Testis (tissue), 3 donors: ENCODE data around the gene BTBD6. TPM values are rescaled to one million over a fixed set of nuclear protein-coding genes. Genes with fewer than 3 reads are reported as not detected.

ENCODE experiments used
- DNase-seq: peaks from one replicate; pipeline ENCODE4 v3.0.0-alpha.2; 2019
- H3K27ac ChIP-seq, 2 donors: fragments of 200-600 bp; sonication (generic); one replicate each; pipeline ENCODE4 v1.5.1; 2019
- H3K27me3 ChIP-seq: fragments of 200-600 bp; sonication (generic); one replicate; pipeline ENCODE4 v1.5.1; 2019
- H3K36me3 ChIP-seq: fragments of 200-600 bp; sonication (generic); one replicate; pipeline ENCODE4 v1.5.1; 2017; ENCODE audit warnings: low read depth; ENCODE audit errors: missing control alignments
- H3K4me1 ChIP-seq: fragments of 200-600 bp; sonication (generic); one replicate; pipeline ENCODE4 v1.5.1; 2019
- H3K4me3 ChIP-seq, 2 donors: fragments of 200-600 bp; sonication (generic); one replicate each; pipeline ENCODE4 v1.5.1; 2017 to 2019
- H3K9me3 ChIP-seq: fragments of 200-600 bp; sonication (generic); one replicate; pipeline ENCODE4 v1.5.1; 2017
- POLR2A ChIP-seq: fragments of 450-650 bp; IDR thresholded peaks from one replicate; pipeline ENCODE4 v1.6.1; 2017; ENCODE audit warnings: antibody characterized with exemption, mild to moderate bottlenecking, moderate library complexity
- WGBS, 2 donors: methylation state at CpG; one replicate each; pipeline ENCODE4 v1.1.5; 2018; 5-methylcytosine and 5-hydroxymethylcytosine counted together
- intact Hi-C: fragments of 100-400 bp; cut with DNase I; formaldehyde crosslinking; loops from one replicate; pipeline ENCODE4 v1.15.1; 2023; ENCODE audit warnings: low total_unique reads
- polyA plus RNA-seq: library from polyadenylated mRNA; stranded (reverse); fragments of 350-450 nt; fragmentation: Illumina TruSeq; extraction: RNeasy Lipid Tissue Mini Kit (QIAGEN cat#74804); gene quantifications from one replicate; pipeline ENCODE4 v1.2.3, GENCODE V29; 2014; ENCODE audit warnings: low read depth, low replicate concordance; ENCODE audit not compliant: insufficient read depth
- total RNA-seq, 2 donors: library from RNA; depleted of rRNA; stranded (reverse); fragments of >200 nt; gene quantifications; one replicate each; pipeline ENCODE4 v1.2.3, GENCODE V29; 2016
- TF ChIP-seq, protein P1 (sequence below), 3 experiments: fragments of 450-650 bp in 2 of 3; fragments of 200-600 bp in 1 of 3; sonication (generic) in 1 of 3; IDR thresholded peaks; one replicate each; pipeline ENCODE4 v1.5.1; 2016 to 2019; ENCODE audit warnings: antibody characterized with exemption in 3 of 3, mild to moderate bottlenecking in 2 of 3, moderate library complexity in 1 of 3

BTBD6 gene
- total and polyA plus RNA-seq, 3 donors from 2014 or later, result 84.1 to 120 (median 97.6) TPM

DNA sequence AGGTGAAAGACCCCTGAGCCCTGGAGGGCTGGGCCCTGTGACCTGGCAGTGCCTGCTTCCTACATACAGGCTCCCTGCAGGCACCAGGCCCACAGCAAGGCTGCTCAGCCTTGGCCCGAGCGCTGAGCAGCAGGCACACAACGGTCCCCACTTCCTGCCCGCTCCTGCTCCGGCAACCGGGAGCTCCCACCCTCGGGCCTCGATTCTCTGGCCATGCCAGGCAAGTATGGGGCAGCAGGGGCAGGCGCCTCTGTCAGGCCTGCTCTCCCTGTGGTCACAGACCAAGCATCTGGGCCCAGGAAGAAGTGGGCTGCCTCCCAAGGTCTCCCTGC is 36.6 kb upstream of the BTBD6 start:
- H3K36me3 ChIP-seq, result no peaks in the 10 kb centered on the region
- H3K4me3 ChIP-seq, result no peak overlapping the region
- no peak for DNase-seq
- TF ChIP-seq POLR2A, result no peak
- TF ChIP-seq, protein P1, sequence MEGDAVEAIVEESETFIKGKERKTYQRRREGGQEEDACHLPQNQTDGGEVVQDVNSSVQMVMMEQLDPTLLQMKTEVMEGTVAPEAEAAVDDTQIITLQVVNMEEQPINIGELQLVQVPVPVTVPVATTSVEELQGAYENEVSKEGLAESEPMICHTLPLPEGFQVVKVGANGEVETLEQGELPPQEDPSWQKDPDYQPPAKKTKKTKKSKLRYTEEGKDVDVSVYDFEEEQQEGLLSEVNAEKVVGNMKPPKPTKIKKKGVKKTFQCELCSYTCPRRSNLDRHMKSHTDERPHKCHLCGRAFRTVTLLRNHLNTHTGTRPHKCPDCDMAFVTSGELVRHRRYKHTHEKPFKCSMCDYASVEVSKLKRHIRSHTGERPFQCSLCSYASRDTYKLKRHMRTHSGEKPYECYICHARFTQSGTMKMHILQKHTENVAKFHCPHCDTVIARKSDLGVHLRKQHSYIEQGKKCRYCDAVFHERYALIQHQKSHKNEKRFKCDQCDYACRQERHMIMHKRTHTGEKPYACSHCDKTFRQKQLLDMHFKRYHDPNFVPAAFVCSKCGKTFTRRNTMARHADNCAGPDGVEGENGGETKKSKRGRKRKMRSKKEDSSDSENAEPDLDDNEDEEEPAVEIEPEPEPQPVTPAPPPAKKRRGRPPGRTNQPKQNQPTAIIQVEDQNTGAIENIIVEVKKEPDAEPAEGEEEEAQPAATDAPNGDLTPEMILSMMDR (IDR thresholded peaks at IDR 0.05), result no peak
- H3K27me3 ChIP-seq, result no peaks in the 10 kb centered on the region
- intact Hi-C loops, result no loop called here
- no peaks in the 10 kb centered on the region for H3K4me1 ChIP-seq
- H3K27ac ChIP-seq, result no peak overlapping the region
- WGBS, 2 donors, result 80 to 91% methylated on average over 4 to 9 of the region's 9 CpGs
- no peaks in the 10 kb centered on the region for H3K9me3 ChIP-seq

DNA sequence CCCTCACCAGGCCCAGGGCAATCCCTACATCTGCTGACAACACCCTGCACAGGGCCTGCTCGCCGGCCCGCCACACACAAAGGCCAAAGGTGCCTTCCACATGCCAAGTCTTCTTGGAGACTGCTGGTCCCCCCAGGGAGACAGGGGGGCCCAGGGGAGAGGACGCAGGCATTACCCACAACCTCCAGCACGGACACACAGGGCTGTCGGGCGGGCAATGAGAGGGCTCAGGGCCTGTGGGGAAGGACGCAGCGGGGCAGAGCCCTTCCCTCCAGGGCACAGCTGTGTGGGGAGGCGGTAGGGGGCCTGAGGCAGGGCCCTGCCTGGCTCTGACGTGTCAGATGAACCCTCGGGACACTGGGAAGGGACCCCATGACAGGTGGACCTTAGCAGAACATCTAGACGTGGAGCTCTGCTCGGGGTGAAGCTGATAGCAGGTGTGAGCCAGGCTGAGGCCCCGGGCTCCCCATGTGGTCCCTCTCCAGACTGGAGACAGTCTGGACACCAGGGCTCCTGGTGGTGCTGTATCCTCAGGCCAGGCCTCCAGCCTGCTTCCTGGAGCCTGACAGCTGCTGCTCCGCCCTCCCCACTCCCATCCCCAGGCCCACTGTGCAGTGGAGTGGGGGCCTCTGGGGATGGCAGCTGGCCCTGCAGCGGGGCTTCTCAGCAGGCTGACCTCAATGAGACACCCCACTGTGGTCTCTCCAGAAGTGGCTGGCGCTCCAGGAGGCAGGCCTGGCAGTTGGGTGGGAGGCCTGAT is 35.6 kb upstream of the BTBD6 start:
- WGBS, 2 donors, result 91% methylated on average over 18 of the region's 18 CpGs; no CpG with 5 or more reads in 1 of the 2 donors
- TF ChIP-seq, protein P1 (IDR thresholded peaks at IDR 0.05), result no peak
- no peak for TF ChIP-seq POLR2A
- Histone ChIP-seq H3K27me3 (no peaks in the 10 kb centered on the region), H3K9me3 (no peaks in the 10 kb centered on the region), H3K4me3 (no peak overlapping the region), H3K36me3 (no peaks in the 10 kb centered on the region), H3K4me1 (no peaks in the 10 kb centered on the region), H3K27ac (no peak overlapping the region)
- intact Hi-C loops, result no loop called here
- no peak for DNase-seq

DNA sequence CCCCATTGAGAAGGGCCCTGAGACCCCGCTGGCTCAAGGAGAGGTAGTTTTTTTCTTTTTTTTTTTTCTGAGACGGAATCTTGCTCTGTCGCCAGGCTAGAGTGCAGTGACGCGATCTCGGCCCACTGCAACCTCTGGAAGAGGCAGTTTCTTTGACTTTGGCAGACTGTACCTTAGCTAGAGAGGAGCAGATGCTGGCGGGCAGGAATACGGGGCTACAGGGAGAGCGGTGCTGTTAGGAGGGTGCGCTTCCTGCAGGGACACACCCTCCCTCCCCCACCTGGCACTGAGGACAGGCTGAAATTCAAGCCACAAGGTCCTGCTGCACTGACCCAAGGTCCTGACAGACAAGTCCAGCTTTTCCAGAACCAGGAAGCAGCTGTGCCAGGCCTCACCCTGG is 35.0 kb upstream of the BTBD6 start:
- H3K4me1 ChIP-seq, result no peaks in the 10 kb centered on the region
- H3K27ac ChIP-seq, result no peak overlapping the region
- no peak overlapping the region for H3K4me3 ChIP-seq
- H3K36me3 ChIP-seq, result no peaks in the 10 kb centered on the region
- DNase-seq, result no peak
- no peaks in the 10 kb centered on the region for H3K27me3 ChIP-seq
- intact Hi-C loops, result no loop called here
- TF ChIP-seq POLR2A, result no peak
- TF ChIP-seq, protein P1 (IDR thresholded peaks at IDR 0.05), result no peak
- 67 to 81% methylated on average over 8 to 10 of the region's 10 CpGs for WGBS, 2 donors
- no peaks in the 10 kb centered on the region for H3K9me3 ChIP-seq

DNA sequence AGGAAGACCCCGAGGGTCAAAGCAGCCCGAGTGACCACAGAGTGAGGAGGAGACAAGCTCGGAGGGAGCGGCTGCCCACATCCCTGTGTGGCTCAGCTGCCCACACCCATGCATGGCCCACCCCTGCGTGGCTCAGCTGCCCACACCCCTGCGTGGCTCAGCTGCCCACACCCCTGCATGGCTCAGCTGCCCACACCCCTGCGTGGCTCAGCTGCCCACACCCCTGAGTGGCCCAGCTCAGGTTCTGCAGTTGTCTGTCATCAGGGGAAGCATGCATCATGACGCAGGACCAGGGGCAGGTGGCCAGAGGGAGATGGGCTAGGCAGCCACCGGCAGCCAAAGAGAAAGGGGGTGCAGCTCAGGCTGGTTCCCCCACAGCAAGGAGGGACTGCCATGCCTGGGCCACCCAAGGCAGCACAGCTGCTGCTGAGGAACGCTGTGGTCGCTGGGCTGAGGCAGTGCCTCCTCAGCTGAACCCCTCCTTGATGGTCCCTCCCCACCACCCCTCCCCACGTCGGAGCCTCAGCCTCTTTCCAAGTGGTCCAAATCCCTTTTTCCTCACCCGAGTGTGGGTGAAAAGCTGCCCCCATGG is 33.9 kb upstream of the BTBD6 start:
- H3K4me3 ChIP-seq, result no peak overlapping the region
- no peaks in the 10 kb centered on the region for H3K27me3 ChIP-seq
- no peak overlapping the region for H3K27ac ChIP-seq
- WGBS, 2 donors, result 88 to 97% methylated on average over 6 to 14 of the region's 14 CpGs
- no peak for TF ChIP-seq POLR2A
- TF ChIP-seq, protein P1 (IDR thresholded peaks at IDR 0.05), result no peak
- no peaks in the 10 kb centered on the region for H3K36me3 ChIP-seq
- no peak for DNase-seq
- no peaks in the 10 kb centered on the region for H3K4me1 ChIP-seq
- intact Hi-C loops, result no loop called here
- H3K9me3 ChIP-seq, result no peaks in the 10 kb centered on the region

DNA sequence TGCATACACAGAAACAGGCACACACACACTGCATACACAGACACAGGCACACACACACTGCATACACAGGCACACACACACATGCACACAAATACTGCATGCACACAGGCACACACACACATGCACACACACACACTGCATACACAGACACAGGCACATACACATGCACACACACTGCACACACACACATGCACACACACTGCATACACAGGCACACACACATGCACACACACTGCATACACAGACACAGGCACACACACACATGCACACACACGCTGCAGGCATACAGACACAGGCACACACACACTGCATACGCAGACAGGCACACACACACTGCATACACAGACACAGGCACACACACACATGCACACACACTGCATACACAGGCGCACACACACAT is 32.7 kb upstream of the BTBD6 start:
- intact Hi-C loops, result no loop called here
- Histone ChIP-seq H3K4me3 (no peak overlapping the region), H3K27ac (no peak overlapping the region), H3K27me3 (no peaks in the 10 kb centered on the region), H3K36me3 (no peaks in the 10 kb centered on the region), H3K4me1 (no peaks in the 10 kb centered on the region), H3K9me3 (no peaks in the 10 kb centered on the region)
- TF ChIP-seq POLR2A, result no peak
- TF ChIP-seq, protein P1 (IDR thresholded peaks at IDR 0.05), result no peak
- no peak for DNase-seq
- 84 to 88% methylated on average over 3 of the region's 3 CpGs for WGBS, 2 donors
